HUES6 (cell line): ENCODE data around the gene TMEM134.
"Not testable (repeated sequence)": the region's sequence is repeated elsewhere in the genome, so short reads cannot be mapped to it uniquely, and the experiment has no call there.

Experiments
- H3K27ac ChIP-seq: 2 replicates; pipeline ENCODE4 v1.7.0; 2013; ENCODE audit warnings: low read depth, mild to moderate bottlenecking, low read length, inconsistent platforms
- H3K27me3 ChIP-seq: 2 replicates; pipeline ENCODE4 v1.6.1; 2013; ENCODE audit warnings: low read length; ENCODE audit not compliant: control insufficient read depth, insufficient read depth
- H3K36me3 ChIP-seq: 2 replicates; pipeline ENCODE4 v1.6.1; 2013; ENCODE audit warnings: low read length; ENCODE audit not compliant: control insufficient read depth, insufficient read depth
- H3K4me1 ChIP-seq: 2 replicates; pipeline ENCODE4 v1.6.1; 2013; ENCODE audit warnings: low read length; ENCODE audit not compliant: control insufficient read depth, insufficient read depth
- H3K4me3 ChIP-seq: 2 replicates; pipeline ENCODE4 v1.5.1; 2013; ENCODE audit warnings: low read depth, low read length
- H3K9ac ChIP-seq: one replicate; pipeline ENCODE4 v1.6.1; 2013; ENCODE audit warnings: mild to moderate bottlenecking, low read length
- H3K9me3 ChIP-seq: 2 replicates; pipeline ENCODE4 v1.6.1; 2013; ENCODE audit warnings: low read depth, low read length; ENCODE audit not compliant: control insufficient read depth, insufficient read depth

Gene TMEM134

GRCh38 chr11:67477344-67478050 lies 8.4 kb upstream of the TMEM134 start:
- not testable (repeated sequence) for H3K36me3 ChIP-seq, H3K4me1 ChIP-seq, H3K27me3 ChIP-seq, H3K9me3 ChIP-seq, H3K4me3 ChIP-seq, H3K27ac ChIP-seq, H3K9ac ChIP-seq

- not testable (repeated sequence) for H3K27me3 ChIP-seq, H3K9me3 ChIP-seq, H3K4me1 ChIP-seq, H3K9ac ChIP-seq, H3K36me3 ChIP-seq, H3K4me3 ChIP-seq, H3K27ac ChIP-seq
These were observed 7.6 kb upstream of the TMEM134 start for GRCh38 chr11:67476692-67477091.

GRCh38 chr11:67472882-67473281 lies 3.8 kb upstream of the TMEM134 start:
- Histone ChIP-seq H3K27ac (no peak overlapping the region), H3K4me3 (no peak overlapping the region), H3K9ac (no peak overlapping the region), H3K9me3 (no peaks in the 10 kb centered on the region), H3K4me1 (peaks cover 5% of the 10 kb centered on the region; the same call in 1 of the 2 replicates), H3K27me3 (no peaks in the 10 kb centered on the region), H3K36me3 (no peaks in the 10 kb centered on the region)

GRCh38 chr11:67470337-67471002 lies 1.4 kb upstream of the TMEM134 start:
- Histone ChIP-seq H3K27me3 (no peaks in the 10 kb centered on the region), H3K36me3 (no peaks in the 10 kb centered on the region), H3K4me1 (peaks cover 10% of the 10 kb centered on the region; the same call in 1 of the 2 replicates), H3K9ac (no peak overlapping the region), H3K9me3 (no peaks in the 10 kb centered on the region), H3K27ac (no peak overlapping the region), H3K4me3 (no peak overlapping the region)

GRCh38 chr11:67469508-67469811 lies 409 bp upstream of the TMEM134 start:
- Histone ChIP-seq H3K27ac (no peak overlapping the region), H3K27me3 (no peaks in the 10 kb centered on the region), H3K4me3 (peak overlapping the region; percentile 64), H3K36me3 (no peaks in the 10 kb centered on the region), H3K9me3 (no peaks in the 10 kb centered on the region), H3K9ac (peak overlapping the region; percentile 39), H3K4me1 (peaks cover 10% of the 10 kb centered on the region; the same call in 1 of the 2 replicates)

- no peaks in the 10 kb centered on the region for H3K27me3 ChIP-seq
- peaks cover 19% of the 10 kb centered on the region for H3K4me1 ChIP-seq
- peak overlapping the region; percentile 45; the same call in 1 of the 2 replicates for H3K27ac ChIP-seq
These were observed 644 bp downstream of the TMEM134 start for GRCh38 chr11:67468456-67468758.

GRCh38 chr11:67468056-67468455 lies 995 bp downstream of the TMEM134 start:
- no peaks in the 10 kb centered on the region for H3K27me3 ChIP-seq
- no peaks in the 10 kb centered on the region for H3K36me3 ChIP-seq
- H3K9ac ChIP-seq, result peak overlapping the region; percentile 54

More at GRCh38 chr11:67468456-67468758, 644 bp downstream of the TMEM134 start:
- Histone ChIP-seq H3K36me3 (no peaks in the 10 kb centered on the region), H3K9ac (peak overlapping the region; percentile 54), H3K4me3 (peak overlapping the region; percentile 88), H3K9me3 (no peaks in the 10 kb centered on the region)

GRCh38 chr11:67466962-67467771 lies 1.9 kb downstream of the TMEM134 start:
- H3K9me3 ChIP-seq, result no peaks in the 10 kb centered on the region
- H3K9ac ChIP-seq, result no peak overlapping the region
- no peak overlapping the region for H3K4me3 ChIP-seq
- no peaks in the 10 kb centered on the region for H3K27me3 ChIP-seq
- H3K36me3 ChIP-seq, result no peaks in the 10 kb centered on the region
- no peak overlapping the region for H3K27ac ChIP-seq
- H3K4me1 ChIP-seq, result peaks cover 19% of the 10 kb centered on the region

More at GRCh38 chr11:67468056-67468455, 995 bp downstream of the TMEM134 start:
- Histone ChIP-seq H3K9me3 (no peaks in the 10 kb centered on the region), H3K27ac (no peak overlapping the region), H3K4me1 (peaks cover 19% of the 10 kb centered on the region), H3K4me3 (peak overlapping the region; percentile 88)

GRCh38 chr11:67466367-67466766 lies 2.7 kb downstream of the TMEM134 start:
- no peak overlapping the region for H3K9ac ChIP-seq
- no peaks in the 10 kb centered on the region for H3K9me3 ChIP-seq
- no peak overlapping the region for H3K27ac ChIP-seq
- no peaks in the 10 kb centered on the region for H3K27me3 ChIP-seq
- H3K4me3 ChIP-seq, result no peak overlapping the region
- H3K4me1 ChIP-seq, result peaks cover 19% of the 10 kb centered on the region
- no peaks in the 10 kb centered on the region for H3K36me3 ChIP-seq

- H3K27ac ChIP-seq, result not testable (repeated sequence)
- peak overlapping the region; percentile 75 for H3K9ac ChIP-seq
These were observed 3.5 kb downstream of the TMEM134 start for GRCh38 chr11:67465530-67465929.

GRCh38 chr11:67465189-67465510 lies 3.9 kb downstream of the TMEM134 start:
- H3K27me3 ChIP-seq, result no peaks in the 10 kb centered on the region
- H3K9ac ChIP-seq, result peak overlapping the region; percentile 75
- H3K4me1 ChIP-seq, result peaks cover 19% of the 10 kb centered on the region
- peak overlapping the region; percentile 78 for H3K4me3 ChIP-seq
- peak overlapping the region; percentile 69 for H3K27ac ChIP-seq
- H3K9me3 ChIP-seq, result no peaks in the 10 kb centered on the region
- no peaks in the 10 kb centered on the region for H3K36me3 ChIP-seq

More at GRCh38 chr11:67465530-67465929, 3.5 kb downstream of the TMEM134 start:
- Histone ChIP-seq H3K4me1 (peaks cover 19% of the 10 kb centered on the region), H3K4me3 (peak overlapping the region; percentile 78)
- H3K9me3 ChIP-seq, H3K36me3 ChIP-seq, H3K27me3 ChIP-seq: not testable (repeated sequence)
